ENCODE data around the gene CORO7. TPM values are rescaled to one million over a fixed set of nuclear protein-coding genes. Genes with fewer than 3 reads are reported as not detected.

Gene CORO7
- total RNA-seq, 1 donor from 2014 or later: 9.6 TPM

DNA sequence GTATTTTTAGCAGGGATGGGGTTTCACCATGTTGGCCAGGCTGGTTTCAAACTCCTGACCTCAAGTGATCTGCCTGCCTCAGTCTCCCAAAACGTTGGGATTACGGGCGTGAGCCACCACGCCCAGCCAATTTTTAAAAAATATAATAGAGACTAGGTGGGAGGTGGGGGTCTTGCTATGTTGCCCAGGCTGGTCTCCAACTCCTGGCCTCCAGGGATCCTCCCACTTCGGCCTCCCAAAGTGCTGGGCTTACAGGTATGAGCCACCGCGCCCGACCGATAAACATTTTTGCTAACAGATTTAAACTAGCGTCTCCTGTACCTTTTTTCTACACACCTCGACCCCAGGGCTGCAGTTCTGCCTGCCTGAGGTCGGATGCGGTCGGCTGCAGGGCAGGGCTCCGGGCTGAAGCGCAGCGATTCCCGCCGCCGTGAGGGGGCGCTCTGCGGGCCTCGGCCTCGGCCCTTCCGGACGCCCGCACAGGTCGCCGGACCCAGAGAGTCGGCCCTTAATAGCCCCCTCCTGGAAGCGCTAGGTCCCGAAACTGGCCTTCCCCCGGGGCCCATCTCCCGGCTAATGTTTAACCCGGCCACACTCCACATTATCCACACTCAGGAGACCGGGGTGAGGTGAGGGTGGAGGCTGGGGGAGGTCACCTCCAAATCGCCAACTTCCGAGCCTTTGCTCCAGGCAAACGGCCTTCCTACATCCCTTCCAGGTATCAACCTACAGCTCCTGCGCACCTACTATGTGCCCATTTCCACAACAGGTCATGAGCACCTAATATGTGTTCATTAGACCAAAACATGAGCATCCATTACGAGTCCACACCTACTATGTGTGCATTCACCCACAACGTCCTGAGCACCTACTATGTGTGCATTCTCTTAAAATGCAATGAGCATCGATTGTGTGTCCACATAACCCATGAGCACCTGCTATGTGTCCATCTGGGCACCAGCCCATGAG, 102.5 kb downstream of the CORO7 start:
- ATAC-seq (peak; percentile 69), DNase-seq (ENCODE audit: low spot score) (no peak)

GRCh38 chr16:4309833-4310266, 106.5 kb downstream of the CORO7 start:
- ATAC-seq: peak; percentile 9

GRCh38 chr16:4309102-4309832, 107.1 kb downstream of the CORO7 start:
- DNase-seq (ENCODE audit: low spot score): no peak
- no peak for ATAC-seq

More at GRCh38 chr16:4309833-4310266, 106.5 kb downstream of the CORO7 start:
- DNase-seq (ENCODE audit: low spot score): no peak

DNA sequence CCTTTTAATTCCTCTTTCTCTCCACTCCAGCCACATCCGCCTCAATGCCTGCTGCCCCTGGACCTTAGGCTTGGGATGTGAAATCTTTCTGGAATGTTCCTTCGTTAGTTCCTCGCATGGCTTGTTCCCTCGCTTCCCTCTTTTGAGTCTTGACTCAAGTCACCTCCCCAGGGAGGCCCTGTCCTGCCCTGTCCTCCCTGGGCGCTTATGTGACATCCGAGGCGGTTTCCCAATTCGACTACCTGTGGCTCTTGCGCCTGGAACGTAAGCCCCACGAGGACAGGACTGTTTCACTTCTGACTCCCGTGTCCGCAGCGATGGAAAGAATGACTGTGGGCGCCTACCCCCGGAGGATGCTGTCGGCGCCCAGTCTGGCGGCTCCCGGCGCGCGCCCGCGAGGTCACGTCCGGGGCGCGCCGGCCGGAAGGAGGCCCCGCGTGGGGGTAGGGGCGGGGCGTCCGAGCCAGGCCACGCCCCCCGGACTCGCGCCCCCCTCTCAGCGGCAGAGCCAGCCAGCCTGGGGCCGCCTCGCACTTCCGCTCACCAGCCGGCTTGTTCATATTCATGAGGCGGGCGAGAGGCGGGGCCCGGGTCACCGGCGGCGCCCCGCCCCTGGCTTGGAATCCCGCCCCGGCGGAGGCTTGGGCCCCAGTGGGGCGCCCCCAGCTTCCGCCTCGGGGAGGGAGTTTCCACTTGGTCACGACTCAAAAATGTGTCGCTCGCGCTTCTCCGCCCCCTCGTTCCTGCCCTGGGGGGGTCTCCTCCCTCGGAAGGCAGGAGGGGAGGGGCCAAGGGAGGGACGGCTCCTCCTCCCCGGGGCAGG, 109.0 kb downstream of the CORO7 start:
- ATAC-seq: peak; percentile 96
- DNase-seq (ENCODE audit: low spot score): peak; percentile 95

DNA sequence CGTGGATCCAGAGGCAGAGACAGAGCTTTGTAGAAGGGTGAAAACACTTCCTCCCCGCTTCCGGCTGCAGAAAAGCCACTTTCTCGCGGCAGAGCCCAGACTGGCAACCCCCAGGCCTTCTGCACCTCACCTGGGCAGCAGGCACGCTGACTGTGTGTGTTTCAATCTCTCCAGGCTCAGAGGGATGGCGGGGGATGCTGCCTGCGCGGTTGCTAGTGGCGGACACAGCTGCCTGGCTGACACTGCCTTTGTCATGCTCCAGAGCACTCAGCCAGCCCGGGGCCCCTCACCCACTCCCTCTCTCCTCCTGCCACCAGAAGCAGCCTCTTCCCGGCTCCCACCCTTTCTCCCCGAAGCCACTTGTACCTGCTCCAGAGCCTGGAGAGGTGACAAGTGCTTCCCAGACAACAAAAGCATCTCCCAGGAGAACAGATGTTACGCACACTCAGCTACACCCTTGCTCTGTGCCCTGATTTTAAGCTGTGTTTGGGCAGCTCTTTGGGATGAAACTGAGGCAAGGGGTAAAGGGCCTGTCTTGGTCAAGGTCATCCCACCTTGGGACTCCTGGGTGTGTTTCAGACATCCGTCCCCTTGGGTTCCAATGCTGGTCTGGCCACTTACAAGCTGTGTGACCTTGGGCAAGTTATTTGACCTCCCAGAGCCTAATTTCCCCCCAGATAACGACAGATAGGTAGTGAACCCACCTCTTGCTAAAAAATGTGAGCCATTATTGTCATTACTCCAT, 109.8 kb downstream of the CORO7 start:
- ATAC-seq: no peak
- DNase-seq (ENCODE audit: low spot score): no peak

Other genes starting within 250 kb of the CORO7 start
- gene SRL, start 174.5 kb downstream of the CORO7 start, total RNA-seq: 0.15 TPM
- gene TFAP4, start 143.6 kb downstream of the CORO7 start, total RNA-seq: 5.0 TPM
- gene GLIS2, start 100.5 kb downstream of the CORO7 start, total RNA-seq: 1.6 TPM
- gene PAM16, start 65.3 kb downstream of the CORO7 start, total RNA-seq: 41.0 TPM
- gene VASN, start 44.7 kb downstream of the CORO7 start, total RNA-seq: 22.3 TPM
- gene DNAJA3, start 9.3 kb upstream of the CORO7 start, total RNA-seq: 57.0 TPM
- gene NMRAL1, start 58.0 kb upstream of the CORO7 start, total RNA-seq: 38.3 TPM
- 44.9 TPM for gene HMOX2, start 59.8 kb upstream of the CORO7 start, total RNA-seq
- gene CDIP1, start 122.2 kb upstream of the CORO7 start, total RNA-seq: 17.5 TPM
- 0.38 TPM for gene C16orf96, start 139.7 kb upstream of the CORO7 start, total RNA-seq
- gene UBALD1, start 198.3 kb upstream of the CORO7 start, total RNA-seq: 19.1 TPM
- gene MGRN1, start 208.2 kb upstream of the CORO7 start, total RNA-seq: 59.5 TPM